Measurements from ENCODE around the gene CRACR2A.

Gene CRACR2A

GRCh38 chr12:3641428-3642018 lies 111.4 kb downstream of the CRACR2A start:
- DNase-seq = no peak

- no peak for DNase-seq
These were observed 116.6 kb downstream of the CRACR2A start for GRCh38 chr12:3636328-3636727.

GRCh38 chr12:3634348-3634747 lies 118.6 kb downstream of the CRACR2A start:
- no peak for DNase-seq

GRCh38 chr12:3633396-3633795 lies 119.5 kb downstream of the CRACR2A start:
- DNase-seq = no peak

GRCh38 chr12:3632754-3633153 lies 120.2 kb downstream of the CRACR2A start:
- no peak for DNase-seq

GRCh38 chr12:3632256-3632655 lies 120.7 kb downstream of the CRACR2A start:
- DNase-seq = no peak

- no peak for DNase-seq
These were observed 121.2 kb downstream of the CRACR2A start for GRCh38 chr12:3631759-3632158.

- DNase-seq = no peak
These were observed 121.7 kb downstream of the CRACR2A start for GRCh38 chr12:3631272-3631637.

GRCh38 chr12:3630621-3631271 lies 122.2 kb downstream of the CRACR2A start:
- DNase-seq = no peak

- DNase-seq = no peak
These were observed 122.8 kb downstream of the CRACR2A start for GRCh38 chr12:3630111-3630510.

GRCh38 chr12:3629057-3629830 lies 123.7 kb downstream of the CRACR2A start:
- no peak for DNase-seq

- no peak for DNase-seq
These were observed 124.3 kb downstream of the CRACR2A start for GRCh38 chr12:3628629-3629028.

- no peak for DNase-seq
These were observed 125.6 kb downstream of the CRACR2A start for GRCh38 chr12:3627336-3627735.

- DNase-seq = no peak
These were observed 128.6 kb downstream of the CRACR2A start for GRCh38 chr12:3624273-3624672.

- no peak for DNase-seq
These were observed 129.9 kb downstream of the CRACR2A start for GRCh38 chr12:3622822-3623690.

- no peak for DNase-seq
These were observed 130.7 kb downstream of the CRACR2A start for GRCh38 chr12:3622021-3622821.

- no peak for DNase-seq
These were observed 132.1 kb downstream of the CRACR2A start for GRCh38 chr12:3620856-3621255.

GRCh38 chr12:3617565-3617964 lies 135.3 kb downstream of the CRACR2A start:
- no peak for DNase-seq

- no peak for DNase-seq
These were observed 137.0 kb downstream of the CRACR2A start for GRCh38 chr12:3615862-3616261.

GRCh38 chr12:3614806-3615466 lies 138.0 kb downstream of the CRACR2A start:
- DNase-seq = no peak

- DNase-seq = no peak
These were observed 139.1 kb downstream of the CRACR2A start for GRCh38 chr12:3613641-3614395.

All from NCI-H446 treated with DMSO at 0.1 percent for 48 hours (cell line).